ENCODE results near the gene IPMK.

Gene IPMK

GRCh38 chr10:58217612-58218011, 50.1 kb downstream of the IPMK start:
- TF ChIP-seq RAD21 (IDR thresholded peaks at IDR 0.05; ENCODE audit: low read depth) (no peak), REST (IDR thresholded peaks at IDR 0.05; ENCODE audit: low read depth) (no peak), ZBTB7A (IDR thresholded peaks at IDR 0.05; ENCODE audit: low read depth) (no peak), TEAD4 (IDR thresholded peaks at IDR 0.05) (no peak), EP300 (IDR thresholded peaks at IDR 0.05; ENCODE audit: borderline replicate concordance) (no peak), TAF1 (IDR thresholded peaks at IDR 0.05; ENCODE audit: low read depth) (no peak), USF1 (IDR thresholded peaks at IDR 0.05) (no peak), EGR1 (IDR thresholded peaks at IDR 0.05) (no peak), NFIC (IDR thresholded peaks at IDR 0.05) (no peak), CEBPB (IDR thresholded peaks at IDR 0.05) (no peak), CREB1 (IDR thresholded peaks at IDR 0.05; ENCODE audit: low read depth) (no peak), FOXM1 (IDR thresholded peaks at IDR 0.05; ENCODE audit: borderline replicate concordance, low read depth) (no peak), TCF12 (IDR thresholded peaks at IDR 0.05; ENCODE audit: low read depth) (no peak), YY1 (IDR thresholded peaks at IDR 0.05; ENCODE audit: low read depth) (no peak), MAX (IDR thresholded peaks at IDR 0.05) (no peak)

- TF ChIP-seq MAX (IDR thresholded peaks at IDR 0.05) (no peak), CEBPB (IDR thresholded peaks at IDR 0.05) (no peak), ZBTB7A (IDR thresholded peaks at IDR 0.05; ENCODE audit: low read depth) (no peak), TCF12 (IDR thresholded peaks at IDR 0.05; ENCODE audit: low read depth) (no peak), EP300 (IDR thresholded peaks at IDR 0.05; ENCODE audit: borderline replicate concordance) (no peak), TEAD4 (IDR thresholded peaks at IDR 0.05) (no peak), CREB1 (IDR thresholded peaks at IDR 0.05; ENCODE audit: low read depth) (no peak), FOXM1 (IDR thresholded peaks at IDR 0.05; ENCODE audit: borderline replicate concordance, low read depth) (no peak), EGR1 (IDR thresholded peaks at IDR 0.05) (no peak), USF1 (IDR thresholded peaks at IDR 0.05) (no peak)
These were observed 55.1 kb downstream of the IPMK start for GRCh38 chr10:58212622-58213021.

GRCh38 chr10:58210160-58210559, 57.5 kb downstream of the IPMK start:
- TF ChIP-seq CREB1 (IDR thresholded peaks at IDR 0.05; ENCODE audit: low read depth) (no peak), MAX (IDR thresholded peaks at IDR 0.05) (no peak), YY1 (IDR thresholded peaks at IDR 0.05; ENCODE audit: low read depth) (no peak)

GRCh38 chr10:58209669-58210068, 58.0 kb downstream of the IPMK start:
- TF ChIP-seq CEBPB (IDR thresholded peaks at IDR 0.05) (no peak), TCF12 (IDR thresholded peaks at IDR 0.05; ENCODE audit: low read depth) (no peak), EP300 (IDR thresholded peaks at IDR 0.05; ENCODE audit: borderline replicate concordance) (no peak), USF1 (IDR thresholded peaks at IDR 0.05) (no peak), CREB1 (IDR thresholded peaks at IDR 0.05; ENCODE audit: low read depth) (no peak), ZBTB7A (IDR thresholded peaks at IDR 0.05; ENCODE audit: low read depth) (no peak), TAF1 (IDR thresholded peaks at IDR 0.05; ENCODE audit: low read depth) (no peak), REST (IDR thresholded peaks at IDR 0.05; ENCODE audit: low read depth) (no peak), TEAD4 (IDR thresholded peaks at IDR 0.05) (no peak), NFIC (IDR thresholded peaks at IDR 0.05) (no peak), RAD21 (IDR thresholded peaks at IDR 0.05; ENCODE audit: low read depth) (no peak), FOXM1 (IDR thresholded peaks at IDR 0.05; ENCODE audit: borderline replicate concordance, low read depth) (no peak), MAX (IDR thresholded peaks at IDR 0.05) (no peak), EGR1 (IDR thresholded peaks at IDR 0.05) (no peak)

GRCh38 chr10:58206251-58206650, 61.4 kb downstream of the IPMK start:
- no peak for TF ChIP-seq REST (IDR thresholded peaks at IDR 0.05; ENCODE audit: low read depth)
- TF ChIP-seq EP300 (IDR thresholded peaks at IDR 0.05; ENCODE audit: borderline replicate concordance), result no peak
- no peak for TF ChIP-seq CREB1 (IDR thresholded peaks at IDR 0.05; ENCODE audit: low read depth)
- TF ChIP-seq NFIC (IDR thresholded peaks at IDR 0.05), result no peak
- no peak for TF ChIP-seq RAD21 (IDR thresholded peaks at IDR 0.05; ENCODE audit: low read depth)
- TF ChIP-seq MAX (IDR thresholded peaks at IDR 0.05), result no peak
- no peak for TF ChIP-seq TAF1 (IDR thresholded peaks at IDR 0.05; ENCODE audit: low read depth)
- TF ChIP-seq TCF12 (IDR thresholded peaks at IDR 0.05; ENCODE audit: low read depth), result no peak
- TF ChIP-seq TEAD4 (IDR thresholded peaks at IDR 0.05), result no peak
- TF ChIP-seq EGR1 (IDR thresholded peaks at IDR 0.05), result no peak
- TF ChIP-seq USF1 (IDR thresholded peaks at IDR 0.05), result no peak
- TF ChIP-seq CEBPB (IDR thresholded peaks at IDR 0.05), result no peak
- no peak for TF ChIP-seq FOXM1 (IDR thresholded peaks at IDR 0.05; ENCODE audit: borderline replicate concordance, low read depth)
- no peak for TF ChIP-seq YY1 (IDR thresholded peaks at IDR 0.05; ENCODE audit: low read depth)
- no peak for TF ChIP-seq ZBTB7A (IDR thresholded peaks at IDR 0.05; ENCODE audit: low read depth)

All from Ishikawa (cell line).